SH-SY5Y (cell line): ENCODE results near the gene NOL4L.

Experiments used
- GATA2 ChIP-seq: IDR thresholded peaks from 2 replicates; pipeline ENCODE4 v1.6.1; 2011; ENCODE audit warnings: mild to moderate bottlenecking, low read depth, low read length
- GATA3 ChIP-seq: IDR thresholded peaks from 2 replicates; pipeline ENCODE4 v1.6.1; 2011; ENCODE audit warnings: low read depth, mild to moderate bottlenecking, low read length, moderate library complexity

GRCh38 chr20:32631933-32632460, 46.9 kb upstream of the NOL4L start:
- no peak for TF ChIP-seq GATA2
- no peak for TF ChIP-seq GATA3
